ENCODE results near the gene PRSS50.
"Not testable (repeated sequence)": the region's sequence is repeated elsewhere in the genome, so short reads cannot be mapped to it uniquely, and the experiment has no call there.

PRSS50 gene

DNA sequence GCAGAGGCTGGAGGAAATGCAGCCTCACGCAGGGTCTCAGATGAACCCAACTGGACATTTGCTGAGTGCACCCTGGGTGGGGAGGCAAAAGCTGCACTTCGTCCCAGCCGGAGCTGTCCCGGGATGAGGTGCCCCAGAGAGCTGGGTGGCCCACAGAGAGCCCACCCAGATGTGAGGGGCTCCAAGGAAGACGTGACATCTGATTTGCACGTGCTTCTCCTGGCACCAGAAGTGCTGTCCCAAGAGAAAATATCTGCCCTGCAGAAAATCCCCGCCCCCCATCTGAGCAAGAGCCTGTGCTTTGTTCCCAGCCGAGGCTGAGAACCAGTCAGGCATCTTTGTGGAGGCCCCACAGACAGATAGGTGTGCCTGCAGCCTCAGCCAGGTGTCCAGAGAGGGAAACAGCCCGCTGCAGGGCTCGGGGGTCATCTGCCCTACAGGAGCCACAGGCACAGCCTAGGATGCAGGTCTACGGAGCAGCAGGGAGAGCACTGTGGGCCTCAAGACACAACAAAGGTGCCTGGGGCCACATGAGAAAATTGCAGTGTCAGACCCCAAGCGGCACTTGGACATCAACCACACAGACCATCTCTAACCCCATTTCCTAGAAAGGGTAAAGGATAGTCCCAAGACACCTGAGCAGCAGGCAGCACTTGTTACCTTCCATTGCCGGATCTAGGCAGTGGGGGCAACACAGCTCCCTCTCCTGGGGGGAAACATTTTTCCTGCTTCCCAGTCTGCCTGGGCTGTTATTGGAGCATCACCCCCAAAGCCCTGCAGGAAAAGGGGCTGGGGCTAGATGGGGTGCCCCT, 10.7 kb downstream of the PRSS50 start:
- peak; percentile 26 for DNase-seq

DNA sequence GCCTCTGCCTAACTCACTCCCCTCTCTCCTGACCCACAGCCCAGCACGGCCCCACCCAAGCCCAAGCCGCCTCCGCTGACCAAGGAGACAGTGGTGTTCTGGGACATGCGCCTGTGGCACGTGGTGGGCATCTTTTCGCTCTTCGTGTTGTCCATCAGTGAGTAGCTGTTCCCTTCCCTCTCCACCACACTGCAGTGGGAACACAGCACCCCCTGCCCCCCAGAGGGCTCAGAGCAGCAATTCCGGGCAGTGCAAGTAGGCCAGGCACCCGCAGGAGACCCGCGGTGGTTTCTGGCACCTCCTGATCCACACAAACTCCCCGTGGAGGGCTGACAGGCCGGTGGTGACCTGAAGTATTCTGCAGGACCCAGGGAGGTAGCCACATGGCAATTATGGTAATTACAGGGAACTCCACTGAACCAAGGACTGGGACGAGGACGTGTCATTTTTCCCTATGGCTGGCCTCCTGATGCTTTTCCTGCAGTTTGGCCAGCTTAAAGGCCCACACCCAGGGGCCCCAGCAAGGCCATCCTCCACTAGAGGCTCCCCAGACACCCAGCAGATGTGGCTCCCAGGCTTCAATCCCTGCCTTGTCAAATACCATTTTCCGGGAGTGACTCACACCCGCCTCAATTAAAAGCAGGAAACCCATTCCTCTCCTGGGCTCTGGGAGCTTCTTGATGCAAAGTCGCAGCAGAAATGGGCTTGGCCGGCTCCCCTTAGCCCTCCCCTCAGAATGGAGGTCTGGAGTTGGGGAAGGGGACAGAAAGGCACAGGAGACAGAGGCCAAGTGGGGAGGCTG, 11.7 kb downstream of the PRSS50 start:
- DNase-seq, result peak; percentile 25

DNA sequence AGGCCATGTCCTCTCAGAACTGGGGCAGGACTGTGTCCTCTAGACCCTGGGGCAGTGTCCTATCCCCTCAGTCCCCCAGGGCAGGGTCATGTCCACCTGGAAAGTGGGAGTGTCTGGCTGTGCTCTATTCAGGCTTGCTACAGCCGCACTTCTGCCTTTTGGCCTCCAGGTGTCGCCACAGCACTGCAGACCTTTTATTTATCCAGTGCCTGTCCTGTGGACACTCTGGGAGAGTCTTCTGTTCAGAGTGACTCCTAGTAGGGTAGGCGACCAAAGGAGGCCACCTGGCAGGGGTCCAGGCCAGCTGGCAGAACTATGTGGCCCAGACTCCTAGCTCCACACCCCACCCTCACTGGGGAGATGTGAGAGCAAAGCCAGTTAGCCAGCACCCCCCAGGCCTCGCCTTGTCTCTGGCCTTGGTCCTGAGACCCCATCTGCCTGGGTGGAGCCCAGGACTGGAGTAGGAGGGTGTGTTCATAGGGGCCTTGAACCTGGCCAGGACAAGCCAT, 12.6 kb downstream of the PRSS50 start:
- peak; percentile 73 for DNase-seq

DNA sequence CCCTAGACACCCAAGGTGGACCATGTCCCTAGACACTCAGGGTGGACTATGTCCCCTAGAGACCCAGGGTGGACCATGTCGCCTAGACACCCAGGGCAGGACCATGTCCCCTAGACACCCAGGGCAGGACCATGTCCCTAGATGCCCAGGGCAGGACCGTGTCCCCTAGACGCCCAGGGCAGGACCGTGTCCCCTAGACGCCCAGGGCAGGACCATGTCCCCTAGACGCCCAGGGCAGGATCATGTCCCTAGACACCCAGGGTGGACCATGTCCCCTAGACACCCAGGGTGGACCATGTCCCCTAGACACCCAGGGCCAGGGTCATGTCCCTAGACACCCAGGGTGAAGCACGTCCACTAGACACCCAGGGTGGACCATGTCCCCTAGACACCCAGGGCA, 13.3 kb downstream of the PRSS50 start:
- not testable (repeated sequence) for DNase-seq

DNA sequence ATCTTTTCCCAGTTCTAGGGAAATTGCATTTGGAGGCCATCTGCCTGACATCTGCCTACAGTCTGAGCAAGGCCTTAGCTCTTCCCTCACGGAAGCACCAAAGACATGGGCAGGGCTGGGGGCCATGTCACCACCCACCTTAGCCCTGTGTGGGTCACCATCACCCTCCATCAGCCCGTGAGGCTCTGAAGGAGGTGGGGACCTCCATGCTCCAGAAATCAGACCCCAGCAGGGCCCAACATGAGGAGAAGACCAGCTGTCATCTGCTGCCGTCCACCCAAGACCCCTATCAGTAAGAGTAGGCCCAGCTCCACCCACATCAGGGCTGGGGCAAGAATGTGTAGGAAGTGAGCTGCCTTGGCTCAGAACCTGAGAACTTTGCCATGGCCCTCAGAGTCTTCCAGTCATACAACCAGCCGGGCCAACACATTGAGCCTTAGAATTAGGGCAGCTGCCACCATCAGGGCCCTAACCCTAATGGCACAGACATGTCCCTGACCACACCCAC, 14.6 kb downstream of the PRSS50 start:
- no peak for DNase-seq

DNA sequence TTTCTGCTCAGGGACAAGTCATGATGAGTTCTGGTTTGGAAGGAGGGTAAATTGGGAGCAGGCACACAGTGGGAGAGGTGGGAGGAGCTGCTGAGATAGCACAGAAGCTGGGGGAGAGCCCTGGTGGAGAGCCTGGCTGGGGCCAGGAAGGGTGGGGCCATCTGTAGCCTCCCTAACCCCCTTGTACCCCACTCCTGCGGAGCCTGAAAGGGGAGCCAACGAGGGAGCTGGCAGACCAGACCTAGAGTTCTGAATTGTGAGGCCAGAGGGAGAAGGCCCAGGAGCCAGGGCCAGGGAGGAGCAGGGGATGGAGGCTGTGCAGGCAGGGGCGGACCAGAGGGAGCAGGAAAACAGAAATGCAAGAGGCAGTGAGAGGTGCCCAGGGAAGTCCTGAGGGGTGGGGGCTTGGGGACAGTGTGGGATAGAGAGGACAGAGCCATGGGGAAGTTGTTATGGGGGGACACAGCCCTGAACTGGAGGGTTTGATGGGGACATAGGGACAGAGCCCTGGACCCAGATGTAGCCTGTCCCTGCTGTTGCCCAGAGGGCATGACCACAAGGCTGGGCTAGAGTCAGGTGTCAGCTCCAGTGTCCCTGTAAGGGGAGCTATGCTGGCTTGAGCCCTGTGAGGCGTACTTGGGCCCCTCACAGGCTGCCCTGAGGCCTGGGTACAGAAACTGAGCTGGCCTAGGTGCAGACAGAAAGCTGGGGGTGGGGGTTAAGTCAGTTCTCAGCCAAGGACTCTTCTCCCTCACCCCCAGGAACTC, 15.2 kb downstream of the PRSS50 start:
- no peak for DNase-seq

DNA sequence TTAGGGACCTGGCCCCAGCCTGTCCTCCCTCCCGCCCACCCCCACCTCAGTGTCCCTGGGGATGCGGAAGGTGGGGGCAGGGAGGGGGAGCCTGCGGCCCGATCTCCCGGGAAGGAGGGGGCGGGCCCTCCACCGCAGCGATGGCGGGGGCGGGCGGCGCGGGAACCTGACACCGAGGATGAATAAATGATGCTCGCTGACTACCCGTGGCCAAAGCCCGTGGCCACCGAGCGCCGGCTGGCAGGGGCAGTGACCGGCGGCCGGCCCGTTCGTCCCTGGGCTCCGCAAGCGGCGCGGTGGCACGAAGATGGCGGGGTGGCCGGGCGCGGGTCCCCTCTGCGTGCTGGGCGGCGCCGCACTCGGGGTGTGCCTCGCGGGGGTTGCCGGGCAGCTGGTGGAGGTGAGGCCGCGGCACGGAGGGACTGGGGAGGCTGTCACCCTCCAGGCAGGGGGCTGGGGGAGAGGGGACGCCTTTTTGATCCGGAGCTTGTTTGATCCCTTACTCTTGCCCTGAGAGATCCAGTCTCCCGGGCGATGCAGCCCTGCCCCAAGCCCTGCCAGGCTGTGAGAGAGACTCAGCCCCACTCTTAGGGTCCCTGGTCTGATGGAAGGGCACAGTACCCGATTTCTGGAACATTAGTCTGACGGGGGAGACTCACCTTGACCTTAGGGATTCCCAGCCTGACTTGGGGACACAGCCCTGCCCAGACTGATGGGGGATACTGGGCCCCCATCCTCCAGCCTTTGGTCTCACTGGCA, 16.3 kb downstream of the PRSS50 start, which contains the start of gene TMIE:
TMIE (plus strand) TSS at position 212 of the 759 bp plus-strand sequence; CDS start at position 308, 96 bp downstream.
- no peak for DNase-seq

DNA sequence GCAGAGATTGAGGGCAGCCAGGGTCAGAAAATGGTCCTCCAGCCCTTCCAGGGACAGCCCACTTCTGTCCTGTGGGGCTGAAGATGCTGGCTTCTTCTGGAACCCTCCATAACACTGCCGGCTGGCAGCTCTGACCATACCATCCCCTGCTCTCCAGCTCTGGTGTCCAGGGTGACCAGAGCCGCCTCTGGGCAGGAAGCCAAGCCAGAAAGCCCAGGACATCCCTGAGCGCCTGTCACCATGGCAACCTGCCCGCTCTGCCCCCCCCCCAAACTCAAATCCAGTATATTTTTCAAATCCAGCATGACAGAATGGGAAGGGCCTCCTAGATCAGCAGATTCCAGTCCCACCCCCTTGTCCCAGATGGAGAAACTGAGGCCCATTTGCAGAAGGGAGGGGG, 16.9 kb downstream of the PRSS50 start:
- no peak for DNase-seq

DNA sequence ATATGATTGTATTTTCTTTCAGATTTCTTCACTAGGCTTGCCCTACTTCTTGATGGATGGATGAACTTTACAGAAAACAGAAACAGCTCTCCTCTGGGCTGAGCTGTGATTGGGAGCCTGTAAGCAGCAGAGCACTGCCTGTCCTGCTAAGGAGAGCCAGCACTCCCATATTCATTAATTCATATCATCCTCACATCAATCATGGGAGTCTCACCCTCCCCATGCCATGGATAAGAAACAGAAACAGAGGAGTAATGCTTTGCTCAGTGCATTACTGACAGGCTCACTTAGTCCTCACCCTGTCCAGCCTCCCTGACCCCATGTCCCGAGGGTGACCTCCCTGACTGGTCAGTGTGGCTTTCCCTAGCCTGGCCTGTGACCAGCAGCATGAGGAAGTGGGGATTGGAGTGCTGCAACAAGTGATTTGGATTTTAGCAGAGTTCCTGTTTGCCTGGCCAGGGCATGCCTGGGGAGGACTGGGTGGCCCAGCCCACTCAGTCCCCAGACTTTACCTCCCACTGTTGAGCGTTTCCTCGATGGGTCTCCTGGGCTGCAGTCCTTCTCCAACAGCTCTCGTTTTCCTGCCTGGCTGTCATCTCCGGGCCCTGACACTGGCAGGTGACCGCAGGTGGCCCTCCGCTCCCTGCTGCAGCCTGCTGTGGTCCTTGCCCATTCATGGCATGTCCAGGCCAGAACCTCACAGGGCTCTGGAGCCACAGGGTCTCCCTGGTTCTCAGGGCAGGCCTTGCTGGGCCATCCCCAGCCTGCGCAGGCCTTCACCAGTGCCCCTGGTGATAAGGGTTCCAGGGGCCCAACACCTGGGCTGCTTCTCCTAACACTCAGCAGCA, 17.8 kb downstream of the PRSS50 start:
- no peak for DNase-seq

DNA sequence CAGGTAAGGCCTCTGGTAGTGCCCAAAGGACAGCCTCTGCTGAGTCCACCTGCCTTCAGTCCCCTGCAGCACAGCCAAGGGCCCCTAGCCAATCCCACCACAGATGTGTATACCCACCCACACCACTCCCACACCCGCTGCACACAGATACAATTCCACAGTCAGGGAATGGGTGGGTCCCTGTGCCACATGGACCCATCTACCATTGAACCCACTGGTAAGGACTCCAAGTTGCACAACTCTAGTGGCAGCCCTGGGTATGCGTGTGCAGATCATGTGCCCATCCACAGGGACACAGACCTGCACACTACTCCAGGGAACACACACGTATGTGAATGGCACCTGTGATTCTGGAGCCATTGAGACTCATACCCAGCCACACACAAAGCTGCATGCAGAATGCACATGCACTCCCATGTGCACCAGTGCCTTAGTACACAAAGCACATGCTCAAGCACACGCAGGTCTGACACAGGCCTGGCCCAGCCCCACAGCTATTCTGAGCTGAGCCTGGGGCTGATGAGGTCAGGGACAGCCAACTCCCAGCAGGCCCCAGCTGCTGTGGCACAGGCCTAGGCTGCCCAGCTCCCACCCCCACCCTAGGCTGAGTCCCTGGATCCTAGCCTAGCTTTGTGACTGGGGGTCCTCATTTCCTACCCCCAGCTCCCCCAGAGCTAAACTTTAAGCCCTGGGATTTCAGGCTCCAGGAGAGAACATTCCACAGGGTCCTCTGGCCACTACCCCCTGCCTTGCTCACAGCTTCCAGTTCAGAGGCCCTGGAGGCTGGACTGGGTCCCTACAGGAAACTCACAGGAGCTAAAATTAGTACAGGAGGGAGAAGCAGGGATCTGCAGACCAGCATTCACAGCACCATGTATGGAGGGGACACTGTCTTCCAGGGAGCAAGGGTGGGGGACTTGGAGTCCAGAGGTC, 21.4 kb downstream of the PRSS50 start:
- DNase-seq, result no peak

DNA sequence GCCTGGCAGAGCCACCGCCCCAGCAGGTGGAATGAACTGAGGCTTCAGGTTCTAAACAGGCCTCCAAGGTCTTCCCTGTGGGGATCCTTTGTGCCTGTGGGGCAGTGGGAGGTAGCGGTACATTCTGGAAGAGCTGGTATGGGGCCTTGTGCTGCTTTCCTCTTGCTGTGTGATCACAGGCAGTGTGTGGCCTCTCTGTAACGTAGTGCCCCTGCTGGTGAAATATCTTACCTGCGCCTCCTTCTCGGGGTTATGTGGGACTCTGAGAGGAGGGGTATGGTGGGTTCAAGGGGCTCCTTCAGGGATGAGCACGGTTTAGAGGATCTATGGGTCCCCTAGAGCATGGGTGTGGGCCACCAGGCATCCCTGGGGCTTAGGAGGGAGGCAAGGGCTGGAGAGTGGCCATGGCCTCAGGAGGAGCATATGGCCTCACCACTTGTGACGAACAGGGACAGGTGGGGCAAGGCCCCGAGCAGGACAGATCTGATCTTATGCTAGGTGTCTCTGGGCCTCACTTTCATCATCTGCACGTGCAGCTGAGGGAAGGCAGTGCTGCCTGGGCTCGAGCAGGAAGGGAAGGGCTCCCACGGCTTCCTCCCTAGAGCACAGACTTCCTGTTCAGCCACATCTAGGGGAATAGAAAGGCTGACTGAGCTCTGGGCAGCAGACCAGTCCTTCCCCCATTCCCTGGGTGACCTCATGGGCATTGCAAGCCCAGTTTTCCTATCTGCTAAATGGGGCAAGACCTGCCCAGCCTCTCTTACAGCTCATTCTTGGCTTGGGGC, 22.3 kb downstream of the PRSS50 start:
- DNase-seq, result peak; percentile 50

DNA sequence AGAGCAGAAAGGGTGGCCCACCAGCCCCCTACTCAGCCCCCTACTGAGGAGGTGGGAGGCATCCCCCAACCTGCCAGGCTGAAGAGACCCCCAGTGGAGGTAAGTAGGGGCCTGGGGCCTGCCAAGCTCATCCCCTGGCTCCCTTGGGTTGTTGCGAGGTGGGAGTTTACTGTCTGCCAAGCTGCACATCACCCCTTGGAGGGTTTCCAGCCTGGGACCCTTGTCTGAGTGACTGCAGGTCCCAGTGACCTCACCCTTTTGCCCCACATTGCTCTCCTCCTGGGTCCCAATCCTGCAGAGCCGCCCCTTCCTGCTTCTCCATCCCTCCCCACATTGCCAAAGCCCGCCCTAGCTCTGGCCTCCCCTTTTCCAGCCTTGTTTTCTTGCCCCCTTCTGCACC, 23.1 kb downstream of the PRSS50 start:
- DNase-seq, result no peak

DNA sequence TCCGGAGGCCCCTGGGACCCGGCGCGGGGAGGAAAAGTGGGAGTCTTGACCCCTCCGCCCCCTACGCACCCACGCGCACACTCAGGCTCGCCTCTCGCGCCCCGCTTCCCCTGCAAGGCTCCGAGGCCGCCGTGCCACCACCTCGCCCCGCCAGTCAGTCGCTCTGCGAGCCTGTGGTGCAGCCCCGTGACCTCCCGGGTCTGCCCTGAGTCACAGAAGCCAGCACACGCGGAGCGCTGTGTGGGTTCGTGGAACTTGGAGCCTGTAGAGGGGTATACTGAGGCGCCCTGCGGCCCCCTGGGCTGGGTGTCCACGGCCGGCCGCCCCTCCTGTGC, 23.8 kb downstream of the PRSS50 start:
- DNase-seq, result peak; percentile 54

DNA sequence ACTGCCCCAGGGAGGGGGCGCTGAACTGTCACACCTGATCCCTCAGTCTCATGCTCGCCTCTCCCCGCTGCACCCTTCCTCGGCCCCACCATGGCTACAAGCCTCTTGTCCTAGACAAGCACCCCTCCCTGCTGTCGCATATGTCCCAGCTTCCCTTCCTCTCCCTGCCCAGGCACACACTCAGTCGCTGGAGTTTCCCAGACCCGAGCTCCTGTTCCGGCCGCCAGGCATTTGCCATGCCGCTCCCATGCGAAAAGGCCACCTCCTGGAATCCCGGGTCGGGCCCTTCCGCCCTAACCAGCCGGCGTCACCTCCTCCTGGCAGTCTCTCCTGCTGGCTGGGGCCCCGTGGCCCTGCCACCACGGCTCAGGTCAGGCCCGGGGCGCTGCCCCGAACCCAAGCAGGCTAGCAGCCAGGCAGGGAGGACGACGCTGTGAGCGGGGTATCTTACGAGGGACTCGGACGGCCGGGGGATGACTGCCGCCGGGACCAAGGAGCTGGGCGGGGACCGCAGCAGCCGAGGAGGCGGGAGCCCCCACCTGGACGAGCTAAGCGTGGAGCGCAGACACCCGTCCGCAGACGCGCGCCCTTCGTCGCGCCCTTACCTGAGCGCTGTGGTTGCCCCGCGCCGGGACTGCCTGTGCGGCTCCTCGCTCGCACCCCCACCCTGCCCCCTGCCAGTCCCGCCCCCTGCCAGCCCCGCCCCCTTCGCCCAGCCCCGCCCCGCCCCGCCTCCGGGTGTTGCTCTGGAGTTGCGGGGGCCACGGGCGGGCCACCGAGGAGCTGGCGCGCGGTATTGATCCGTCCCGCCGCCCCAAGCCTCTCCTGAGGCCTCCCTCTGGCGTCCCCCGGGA, 24.4 kb downstream of the PRSS50 start, which contains the start of gene ALS2CL:
ALS2CL (minus strand) TSS at position 642 of the 854 bp plus-strand sequence. CDS start 4,239 bp downstream, outside the sequence.
- peak; percentile 67 for DNase-seq

DNA sequence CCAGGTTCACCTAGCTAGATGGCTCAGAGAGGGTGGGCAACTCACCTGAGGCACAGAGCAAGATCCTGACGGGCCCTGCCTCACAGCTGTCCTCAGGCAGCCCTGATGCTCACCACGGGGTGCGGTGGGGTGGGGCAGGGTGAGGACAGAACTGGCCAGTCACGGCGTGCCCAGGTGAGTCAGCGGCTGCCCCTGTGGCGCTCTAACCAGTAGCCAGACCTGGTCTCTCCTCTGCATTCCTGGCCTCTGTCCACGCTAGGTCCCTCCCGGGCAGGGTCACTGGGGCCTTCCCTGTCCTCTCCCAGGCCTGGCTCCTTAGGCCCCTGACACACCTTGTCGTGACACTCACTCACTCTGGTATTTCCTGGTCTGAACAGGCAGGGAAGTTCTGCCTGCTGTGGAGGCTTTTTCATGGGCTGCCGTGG, 25.1 kb downstream of the PRSS50 start:
- DNase-seq, result no peak

DNA sequence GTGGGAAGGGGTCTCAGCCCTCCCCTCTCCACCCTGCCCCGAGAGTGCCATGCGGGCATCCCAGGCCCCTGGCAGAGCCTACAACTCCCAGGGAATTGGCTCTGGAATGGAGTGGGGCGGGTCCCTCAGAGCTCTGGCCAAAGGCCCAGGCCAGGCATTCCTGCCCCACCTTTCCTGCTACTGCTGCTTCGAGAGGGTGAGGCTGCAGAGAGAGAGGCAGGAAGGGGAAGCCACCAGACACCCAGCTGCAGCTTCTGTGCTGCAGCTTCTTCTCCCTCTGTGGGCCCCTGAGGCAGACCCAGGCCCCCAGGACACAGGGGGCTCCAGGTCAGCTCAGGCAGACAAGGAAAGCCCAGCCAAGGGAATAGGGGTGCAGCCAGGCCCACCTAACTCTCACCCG, 26.9 kb downstream of the PRSS50 start:
- no peak for DNase-seq

DNA sequence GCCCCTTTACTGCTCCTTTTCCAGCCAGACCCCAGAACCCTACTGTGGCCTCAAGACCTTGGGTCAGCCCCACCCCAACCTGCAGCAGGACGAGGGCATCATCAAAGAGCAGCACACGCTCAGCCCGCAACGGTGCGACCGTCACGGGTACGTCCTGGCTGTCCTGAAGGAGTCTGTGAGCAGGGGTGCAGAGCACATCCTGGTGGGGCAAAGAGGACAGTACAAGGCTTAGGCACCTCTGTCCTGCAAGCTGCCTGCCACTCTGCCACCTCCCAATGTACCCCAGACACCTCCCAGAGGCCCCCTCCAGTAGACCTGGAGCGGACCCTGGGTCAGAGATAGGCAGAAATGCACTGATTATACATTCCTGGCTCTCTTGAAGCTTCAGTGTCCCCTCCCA, 32.2 kb downstream of the PRSS50 start:
- no peak for DNase-seq

DNA sequence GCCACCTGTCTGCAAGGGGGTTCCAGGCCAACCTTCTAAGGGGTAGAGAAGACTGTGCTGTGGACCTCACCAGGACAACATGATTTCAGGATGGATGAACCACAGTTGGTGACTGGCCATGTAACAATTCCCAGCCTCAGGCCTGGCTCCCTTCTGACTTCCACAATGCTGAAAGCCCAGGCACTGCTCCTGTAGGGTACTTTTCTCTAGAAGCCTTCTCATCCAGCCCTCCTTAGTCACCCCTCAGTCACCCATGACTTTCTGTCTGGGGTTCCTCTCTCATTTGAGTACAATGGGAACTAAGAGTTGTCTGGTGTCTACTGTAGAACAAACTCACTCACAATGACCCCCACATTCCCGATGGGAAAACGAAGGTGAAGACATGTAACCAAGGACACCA, 32.8 kb downstream of the PRSS50 start:
- DNase-seq, result no peak

Data from activated CD4-positive, CD25-positive, alpha-beta regulatory T cell treated with anti-CD3 and anti-CD28 coated beads, Interleukin-2, amount 50 U/mL, for 72 hours (primary cell).